Loucy (cell line): ENCODE measurements around the gene HIBCH.
A peak's percentile ranks its signal among the peaks of the same experiment; 100 is the strongest.

Experiments
- EZH2phosphoT487 ChIP-seq: fragments of 200-600 bp; IDR thresholded peaks from 2 replicates; pipeline ENCODE4 v1.6.1; 2018; ENCODE audit warnings: antibody characterized with exemption, mild to moderate bottlenecking, moderate library complexity, borderline replicate concordance
- TF ChIP-seq, protein P1 (sequence below): fragments of 200-600 bp; sonication (generic); conservative IDR thresholded peaks from 2 replicates; pipeline ENCODE4 v1.5.1; 2014; ENCODE audit warnings: mild to moderate bottlenecking, antibody characterized with exemption, low read length

DNA sequence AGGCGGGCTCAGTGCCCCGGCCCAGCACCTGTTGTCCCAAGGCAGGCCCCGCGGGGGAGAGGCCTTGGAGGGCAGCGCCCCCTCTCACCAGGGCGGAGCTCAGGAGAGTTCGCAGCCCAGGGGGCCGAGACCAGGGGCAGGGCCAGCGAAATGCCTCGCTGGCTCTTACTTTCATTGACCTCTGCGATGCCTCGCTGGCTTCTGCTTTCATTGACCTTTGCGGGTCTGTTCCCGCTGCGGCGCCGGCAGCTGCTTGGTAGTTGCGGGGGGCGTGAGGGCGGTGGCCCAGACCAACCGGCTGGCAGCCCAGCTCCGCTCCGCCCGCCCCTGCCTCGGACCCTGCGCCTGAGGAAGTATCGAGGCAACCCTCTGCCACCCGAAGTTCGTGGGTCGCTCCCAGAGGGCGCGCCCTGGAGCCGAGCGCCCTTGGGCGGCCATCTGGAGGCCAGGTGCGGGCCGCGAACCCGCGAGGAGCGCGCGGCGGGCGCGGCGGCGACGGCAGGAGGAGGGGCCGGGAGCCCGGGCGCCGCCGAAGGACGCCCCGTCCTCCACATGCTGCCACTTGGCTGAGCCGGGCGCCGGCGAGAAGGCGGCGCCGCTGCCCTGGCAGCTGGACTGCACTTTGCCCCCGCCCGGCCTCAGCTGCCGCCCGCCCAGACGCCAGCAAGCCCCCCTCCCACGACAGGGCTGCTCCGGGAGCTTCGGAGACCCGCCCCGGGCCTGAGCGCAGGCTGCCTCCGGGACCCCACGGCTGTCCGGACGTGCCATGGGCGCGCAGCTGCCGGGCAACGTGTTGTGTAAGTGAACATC, 139.1 kb downstream of the HIBCH start:
- TF ChIP-seq, protein P1, sequence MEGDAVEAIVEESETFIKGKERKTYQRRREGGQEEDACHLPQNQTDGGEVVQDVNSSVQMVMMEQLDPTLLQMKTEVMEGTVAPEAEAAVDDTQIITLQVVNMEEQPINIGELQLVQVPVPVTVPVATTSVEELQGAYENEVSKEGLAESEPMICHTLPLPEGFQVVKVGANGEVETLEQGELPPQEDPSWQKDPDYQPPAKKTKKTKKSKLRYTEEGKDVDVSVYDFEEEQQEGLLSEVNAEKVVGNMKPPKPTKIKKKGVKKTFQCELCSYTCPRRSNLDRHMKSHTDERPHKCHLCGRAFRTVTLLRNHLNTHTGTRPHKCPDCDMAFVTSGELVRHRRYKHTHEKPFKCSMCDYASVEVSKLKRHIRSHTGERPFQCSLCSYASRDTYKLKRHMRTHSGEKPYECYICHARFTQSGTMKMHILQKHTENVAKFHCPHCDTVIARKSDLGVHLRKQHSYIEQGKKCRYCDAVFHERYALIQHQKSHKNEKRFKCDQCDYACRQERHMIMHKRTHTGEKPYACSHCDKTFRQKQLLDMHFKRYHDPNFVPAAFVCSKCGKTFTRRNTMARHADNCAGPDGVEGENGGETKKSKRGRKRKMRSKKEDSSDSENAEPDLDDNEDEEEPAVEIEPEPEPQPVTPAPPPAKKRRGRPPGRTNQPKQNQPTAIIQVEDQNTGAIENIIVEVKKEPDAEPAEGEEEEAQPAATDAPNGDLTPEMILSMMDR, result peak; percentile 45
- TF ChIP-seq EZH2phosphoT487, result no peak
